Caco-2 (cell line): Measurements from ENCODE around the gene FKBP1B. TPM values are rescaled to one million over a fixed set of nuclear protein-coding genes. Genes with fewer than 3 reads are reported as not detected.

Experiments
- BruUV-seq: library from RNA; stranded (reverse); fragments of 400-500 nt; replicated peaks from 2 replicates; lab custom pipeline; 2021; lab: Mats Ljungman, UMichigan
- CTCF ChIA-PET: fragments of 300-600 bp; sonication (Branson Sonifier 250); formaldehyde crosslinking; loops from one replicate; lab custom pipeline; 2022; ENCODE audit warnings: antibody characterized with exemption; lab: Charles Lee
- POLR2A ChIA-PET: fragments of 300-600 bp; sonication (Branson Sonifier 250); formaldehyde crosslinking; loops from one replicate; lab custom pipeline; 2022; ENCODE audit warnings: antibody characterized with exemption; lab: Charles Lee
- DNase-seq, 2 experiments: peaks; one replicate each; pipeline versions ENCODE4 v3.0.0 to v3.0.0-alpha.2; 2020 to 2022
- H3K27me3 ChIP-seq: replicated peaks from 2 replicates; pipeline ENCODE4 v1.6.0; 2011; ENCODE audit warnings: low read length; ENCODE audit not compliant: control insufficient read depth, insufficient read depth
- H3K36me3 ChIP-seq: 2 replicates; pipeline ENCODE4 v1.5.1; 2011; ENCODE audit warnings: low read length; ENCODE audit not compliant: control insufficient read depth, insufficient read depth
- H3K4me1 ChIP-seq: fragments of 250-450 bp; sonication (Bioruptor Pico); 2 replicates; pipeline ENCODE4 v1.5.1; 2020; ENCODE audit warnings: mild to moderate bottlenecking
- H3K4me3 ChIP-seq: 2 replicates; pipeline ENCODE4 v1.5.1; 2011; ENCODE audit warnings: low read depth, mild to moderate bottlenecking, control low read depth, low read length
- H3K9me3 ChIP-seq: fragments of 250-450 bp; sonication (Bioruptor Pico); 2 replicates; pipeline ENCODE4 v1.5.1; 2020; ENCODE audit warnings: mild to moderate bottlenecking, moderate library complexity
- H3K27ac Mint-ChIP-seq: one replicate; pipeline ENCODE4 v1.8.0; 2022; ENCODE audit warnings: mixed read lengths; ENCODE audit not compliant: unreplicated experiment
- H3K27me3 Mint-ChIP-seq: one replicate; pipeline ENCODE4 v1.8.0; 2022; ENCODE audit warnings: mixed read lengths; ENCODE audit not compliant: insufficient read depth, unreplicated experiment
- H3K36me3 Mint-ChIP-seq: one replicate; pipeline ENCODE4 v1.8.0; 2022; ENCODE audit warnings: mild to moderate bottlenecking, mixed read lengths; ENCODE audit not compliant: insufficient read depth, unreplicated experiment
- H3K4me1 Mint-ChIP-seq: one replicate; pipeline ENCODE4 v1.8.0; 2022; ENCODE audit warnings: low read depth, mixed read lengths; ENCODE audit not compliant: unreplicated experiment
- H3K4me3 Mint-ChIP-seq: one replicate; pipeline ENCODE4 v1.8.0; 2022; ENCODE audit warnings: mild to moderate bottlenecking, moderate library complexity, mixed read lengths; ENCODE audit not compliant: unreplicated experiment
- H3K9me3 Mint-ChIP-seq: one replicate; pipeline ENCODE4 v1.8.0; 2022; ENCODE audit warnings: mixed read lengths; ENCODE audit not compliant: unreplicated experiment
- intact Hi-C: fragments of 100-400 bp; cut with micrococcal nuclease; formaldehyde crosslinking; loops from one replicate; pipeline ENCODE4 v1.10.0; 2022; ENCODE audit not compliant: unreplicated experiment
- total RNA-seq: library from RNA; stranded (reverse); gene quantifications from 2 replicates; pipeline ENCODE4 v1.2.3, GENCODE V29; 2022
- TF ChIP-seq, protein P1 (sequence below), 2 experiments: fragments of 200-600 bp in 1 of 2; IDR thresholded peaks; 1 replicate in 1 of 2; 2 replicates in 1 of 2; pipeline versions ENCODE4 v1.5.1 to v1.8.0; 2011 to 2022; ENCODE audit warnings: antibody characterized with exemption in 1 of 2, control low read depth in 1 of 2, inconsistent platforms in 1 of 2, low read depth in 1 of 2, low read length in 1 of 2, mild to moderate bottlenecking in 1 of 2, moderate library complexity in 1 of 2; ENCODE audit not compliant: insufficient read depth in 1 of 2, severe bottlenecking in 1 of 2, unreplicated experiment in 1 of 2

FKBP1B gene
- total RNA-seq, 1 experiment from 2014 or later = 3.2 TPM

DNA sequence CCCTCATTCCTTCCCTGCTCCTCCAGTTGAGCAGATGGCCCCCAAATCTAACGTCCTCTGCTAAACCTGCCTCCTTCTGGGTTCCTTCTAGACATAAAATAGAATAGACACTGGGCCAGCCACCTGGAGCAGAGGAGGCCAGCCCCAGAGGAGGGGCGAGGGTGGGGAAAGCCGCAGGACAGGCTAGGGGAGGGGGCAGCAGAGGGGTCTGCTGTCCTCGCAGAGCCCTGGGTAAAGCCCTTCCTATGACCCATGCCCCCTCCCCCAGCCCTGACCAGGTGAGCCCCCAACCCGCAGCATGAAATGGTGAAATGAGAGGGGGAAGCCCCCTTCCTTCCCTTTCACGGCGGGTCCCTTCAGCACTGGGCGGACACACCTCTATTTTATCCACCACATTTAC lies 31.8 kb upstream of the FKBP1B start:
- H3K27ac Mint-ChIP-seq = no peak overlapping the region

DNA sequence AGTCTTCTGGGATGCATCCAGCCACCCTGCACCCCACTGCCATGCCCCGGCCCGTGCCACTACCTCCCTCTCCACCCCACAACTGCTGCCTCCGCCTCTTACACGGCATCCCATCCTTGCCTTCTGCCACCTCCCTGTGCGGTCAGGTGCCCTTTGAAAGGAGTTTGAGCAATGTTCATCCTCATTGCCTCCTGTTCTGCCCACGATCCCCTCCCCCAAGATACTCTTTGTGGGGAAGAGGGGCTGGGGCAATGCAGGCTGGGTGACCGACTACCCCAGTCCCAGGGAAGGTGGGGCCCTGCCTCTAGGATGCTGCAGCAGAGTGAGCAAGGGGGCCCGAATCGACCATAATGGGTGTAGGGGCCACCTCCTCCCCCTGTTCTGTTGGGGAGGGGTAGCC lies 31.3 kb upstream of the FKBP1B start:
- TF ChIP-seq, protein P1, sequence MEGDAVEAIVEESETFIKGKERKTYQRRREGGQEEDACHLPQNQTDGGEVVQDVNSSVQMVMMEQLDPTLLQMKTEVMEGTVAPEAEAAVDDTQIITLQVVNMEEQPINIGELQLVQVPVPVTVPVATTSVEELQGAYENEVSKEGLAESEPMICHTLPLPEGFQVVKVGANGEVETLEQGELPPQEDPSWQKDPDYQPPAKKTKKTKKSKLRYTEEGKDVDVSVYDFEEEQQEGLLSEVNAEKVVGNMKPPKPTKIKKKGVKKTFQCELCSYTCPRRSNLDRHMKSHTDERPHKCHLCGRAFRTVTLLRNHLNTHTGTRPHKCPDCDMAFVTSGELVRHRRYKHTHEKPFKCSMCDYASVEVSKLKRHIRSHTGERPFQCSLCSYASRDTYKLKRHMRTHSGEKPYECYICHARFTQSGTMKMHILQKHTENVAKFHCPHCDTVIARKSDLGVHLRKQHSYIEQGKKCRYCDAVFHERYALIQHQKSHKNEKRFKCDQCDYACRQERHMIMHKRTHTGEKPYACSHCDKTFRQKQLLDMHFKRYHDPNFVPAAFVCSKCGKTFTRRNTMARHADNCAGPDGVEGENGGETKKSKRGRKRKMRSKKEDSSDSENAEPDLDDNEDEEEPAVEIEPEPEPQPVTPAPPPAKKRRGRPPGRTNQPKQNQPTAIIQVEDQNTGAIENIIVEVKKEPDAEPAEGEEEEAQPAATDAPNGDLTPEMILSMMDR (IDR thresholded peaks at IDR 0.05; ENCODE audit: insufficient read depth in 1 of 2, low read depth in 1 of 2, low read length in 1 of 2, severe bottlenecking in 1 of 2, unreplicated experiment in 1 of 2) = no peak
- intact Hi-C loops = no loop called here
- H3K27ac Mint-ChIP-seq = no peak overlapping the region
- Histone ChIP-seq H3K27me3 (no peaks in the 10 kb centered on the region), H3K4me1 (peaks cover 22% of the 10 kb centered on the region), H3K36me3 (peaks cover 2% of the 10 kb centered on the region; the same call in 1 of the 2 replicates), H3K9me3 (no peaks in the 10 kb centered on the region), H3K4me3 (no peak overlapping the region)
- ChIA-PET POLR2A (no interaction called here), CTCF (no interaction called here)
- peaks cover 16% of the 10 kb centered on the region for H3K4me1 Mint-ChIP-seq
- no peak overlapping the region for H3K4me3 Mint-ChIP-seq
- peaks cover 7% of the 10 kb centered on the region for H3K36me3 Mint-ChIP-seq
- no peaks in the 10 kb centered on the region for H3K9me3 Mint-ChIP-seq
- DNase-seq = no peak
- BruUV-seq = no TSS peak
- no peaks in the 10 kb centered on the region for H3K27me3 Mint-ChIP-seq

More for the DNA sequence above, 31.8 kb upstream of the FKBP1B start:
- POLR2A ChIA-PET = no interaction called here
- intact Hi-C loops = no loop called here
- H3K36me3 ChIP-seq = no peaks in the 10 kb centered on the region
- CTCF ChIA-PET = no interaction called here
- no TSS peak for BruUV-seq
- H3K9me3 Mint-ChIP-seq = no peaks in the 10 kb centered on the region
- no peaks in the 10 kb centered on the region for H3K9me3 ChIP-seq
- peaks cover 7% of the 10 kb centered on the region for H3K36me3 Mint-ChIP-seq
- H3K4me1 ChIP-seq = peaks cover 22% of the 10 kb centered on the region
- H3K27me3 Mint-ChIP-seq = no peaks in the 10 kb centered on the region
- H3K4me3 Mint-ChIP-seq = no peak overlapping the region
- H3K27me3 ChIP-seq = no peaks in the 10 kb centered on the region
- DNase-seq = no peak
- H3K4me1 Mint-ChIP-seq = peaks cover 18% of the 10 kb centered on the region
- TF ChIP-seq, protein P1 (IDR thresholded peaks at IDR 0.05; ENCODE audit: insufficient read depth in 1 of 2, low read depth in 1 of 2, low read length in 1 of 2, severe bottlenecking in 1 of 2, unreplicated experiment in 1 of 2) = no peak
- no peak overlapping the region for H3K4me3 ChIP-seq

DNA sequence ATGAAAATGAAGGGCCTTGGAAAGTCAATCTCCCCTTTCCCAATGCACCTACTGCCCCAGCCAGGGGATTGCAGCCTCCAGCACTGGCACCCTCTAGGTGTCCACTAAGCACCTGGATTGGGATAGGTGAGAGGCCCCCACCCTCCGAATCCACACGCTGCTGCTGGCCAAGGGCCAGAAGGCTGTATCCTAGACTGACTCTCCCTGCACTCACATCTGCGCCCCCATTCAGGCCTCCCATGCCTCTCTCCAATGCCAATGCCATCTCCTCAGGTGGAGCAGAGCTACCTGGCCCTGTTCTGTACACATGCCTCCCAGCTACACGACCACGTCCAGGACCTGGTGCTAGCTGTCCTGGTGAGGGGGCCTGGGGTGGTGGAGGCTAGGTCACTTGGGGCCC lies 29.8 kb upstream of the FKBP1B start:
- no TSS peak for BruUV-seq
- Histone ChIP-seq H3K4me3 (no peak overlapping the region), H3K36me3 (peaks cover 2% of the 10 kb centered on the region; the same call in 1 of the 2 replicates), H3K4me1 (peaks cover 22% of the 10 kb centered on the region), H3K27me3 (no peaks in the 10 kb centered on the region), H3K9me3 (no peaks in the 10 kb centered on the region)
- no peak for DNase-seq
- Mint-ChIP-seq H3K4me3 (no peak overlapping the region), H3K4me1 (peaks cover 11% of the 10 kb centered on the region), H3K9me3 (no peaks in the 10 kb centered on the region), H3K27me3 (no peaks in the 10 kb centered on the region), H3K36me3 (peaks cover 7% of the 10 kb centered on the region), H3K27ac (no peak overlapping the region)
- CTCF ChIA-PET = no interaction called here
- TF ChIP-seq, protein P1 (IDR thresholded peaks at IDR 0.05; ENCODE audit: insufficient read depth in 1 of 2, low read depth in 1 of 2, low read length in 1 of 2, severe bottlenecking in 1 of 2, unreplicated experiment in 1 of 2) = no peak
- POLR2A ChIA-PET = no interaction called here
- intact Hi-C loops = no loop called here
